ENCODE measurements around the gene C10orf105.

DNA sequence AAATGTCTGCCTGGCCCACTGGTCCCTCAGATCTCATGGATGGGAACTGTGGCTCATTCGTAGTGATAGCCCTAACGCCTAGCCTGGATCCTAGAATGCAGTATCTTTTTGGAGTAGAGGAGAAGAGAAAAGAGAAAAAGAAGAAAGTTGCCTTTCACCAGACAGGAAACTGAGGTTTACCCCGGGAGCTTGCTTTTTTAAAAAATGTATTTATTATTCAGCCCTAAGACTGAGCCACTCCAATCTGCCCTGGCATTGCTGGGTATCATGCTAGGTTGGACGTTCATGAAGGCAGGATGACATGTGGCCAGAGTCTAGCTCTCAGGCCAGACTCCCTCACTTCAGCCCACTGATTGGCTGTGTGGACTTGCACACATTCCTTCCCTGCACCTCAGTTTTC, 21.5 kb upstream of the C10orf105 start:
- TF ChIP-seq, protein P1, sequence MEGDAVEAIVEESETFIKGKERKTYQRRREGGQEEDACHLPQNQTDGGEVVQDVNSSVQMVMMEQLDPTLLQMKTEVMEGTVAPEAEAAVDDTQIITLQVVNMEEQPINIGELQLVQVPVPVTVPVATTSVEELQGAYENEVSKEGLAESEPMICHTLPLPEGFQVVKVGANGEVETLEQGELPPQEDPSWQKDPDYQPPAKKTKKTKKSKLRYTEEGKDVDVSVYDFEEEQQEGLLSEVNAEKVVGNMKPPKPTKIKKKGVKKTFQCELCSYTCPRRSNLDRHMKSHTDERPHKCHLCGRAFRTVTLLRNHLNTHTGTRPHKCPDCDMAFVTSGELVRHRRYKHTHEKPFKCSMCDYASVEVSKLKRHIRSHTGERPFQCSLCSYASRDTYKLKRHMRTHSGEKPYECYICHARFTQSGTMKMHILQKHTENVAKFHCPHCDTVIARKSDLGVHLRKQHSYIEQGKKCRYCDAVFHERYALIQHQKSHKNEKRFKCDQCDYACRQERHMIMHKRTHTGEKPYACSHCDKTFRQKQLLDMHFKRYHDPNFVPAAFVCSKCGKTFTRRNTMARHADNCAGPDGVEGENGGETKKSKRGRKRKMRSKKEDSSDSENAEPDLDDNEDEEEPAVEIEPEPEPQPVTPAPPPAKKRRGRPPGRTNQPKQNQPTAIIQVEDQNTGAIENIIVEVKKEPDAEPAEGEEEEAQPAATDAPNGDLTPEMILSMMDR (IDR thresholded peaks at IDR 0.05), result no peak
- no peak for TF ChIP-seq POLR2A (IDR thresholded peaks at IDR 0.05)

Measured in heart left ventricle (tissue), 13 donors.